ENCODE measurements around the gene SZRD1.

DNA sequence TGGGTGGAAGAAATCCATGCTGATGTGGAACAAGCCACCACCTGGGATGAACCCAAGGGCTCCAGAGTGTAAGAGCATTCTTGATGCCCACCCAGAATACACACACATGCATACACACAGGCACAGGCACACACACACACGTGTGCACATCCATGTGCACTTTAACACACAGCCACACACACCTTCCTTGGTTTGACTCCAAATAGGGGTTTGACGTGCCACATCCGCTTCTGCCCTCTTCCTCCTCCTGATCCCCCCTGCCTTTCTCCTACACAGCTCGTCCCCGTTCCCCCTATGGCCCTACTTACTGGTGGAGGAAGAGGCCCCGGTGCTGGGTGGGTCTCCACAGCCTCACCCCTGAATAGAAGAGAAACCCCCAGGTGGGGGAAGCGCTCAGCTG is 54.2 kb downstream of the SZRD1 start:
- TF ChIP-seq, protein P1, sequence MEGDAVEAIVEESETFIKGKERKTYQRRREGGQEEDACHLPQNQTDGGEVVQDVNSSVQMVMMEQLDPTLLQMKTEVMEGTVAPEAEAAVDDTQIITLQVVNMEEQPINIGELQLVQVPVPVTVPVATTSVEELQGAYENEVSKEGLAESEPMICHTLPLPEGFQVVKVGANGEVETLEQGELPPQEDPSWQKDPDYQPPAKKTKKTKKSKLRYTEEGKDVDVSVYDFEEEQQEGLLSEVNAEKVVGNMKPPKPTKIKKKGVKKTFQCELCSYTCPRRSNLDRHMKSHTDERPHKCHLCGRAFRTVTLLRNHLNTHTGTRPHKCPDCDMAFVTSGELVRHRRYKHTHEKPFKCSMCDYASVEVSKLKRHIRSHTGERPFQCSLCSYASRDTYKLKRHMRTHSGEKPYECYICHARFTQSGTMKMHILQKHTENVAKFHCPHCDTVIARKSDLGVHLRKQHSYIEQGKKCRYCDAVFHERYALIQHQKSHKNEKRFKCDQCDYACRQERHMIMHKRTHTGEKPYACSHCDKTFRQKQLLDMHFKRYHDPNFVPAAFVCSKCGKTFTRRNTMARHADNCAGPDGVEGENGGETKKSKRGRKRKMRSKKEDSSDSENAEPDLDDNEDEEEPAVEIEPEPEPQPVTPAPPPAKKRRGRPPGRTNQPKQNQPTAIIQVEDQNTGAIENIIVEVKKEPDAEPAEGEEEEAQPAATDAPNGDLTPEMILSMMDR (conservative IDR thresholded peaks at IDR 0.05 in 1 of 2, IDR thresholded peaks at IDR 0.05 in 1 of 2; ENCODE audit: extremely low read depth in 1 of 2, insufficient read depth in 1 of 2, low read depth in 1 of 2, low read length in 2 of 2), result no peak
- no peak for TF ChIP-seq EZH2 (IDR thresholded peaks at IDR 0.05; ENCODE audit: borderline replicate concordance, low read length)
